IMR-90 (cell line): ENCODE data around the gene MPV17L. TPM values are rescaled to one million over a fixed set of nuclear protein-coding genes. Genes with fewer than 3 reads are reported as not detected.
"Not testable (repeated sequence)": the region's sequence is repeated elsewhere in the genome, so short reads cannot be mapped to it uniquely, and the experiment has no call there.

Source experiments
- ATAC-seq: fragments of 200-7000 bp; cut with Tn5 transposase; 2 replicates; pipeline ENCODE4 v1.9.1; 2020; ENCODE audit warnings: low read depth, mild to moderate bottlenecking, moderate library complexity
- BruUV-seq: library from RNA; stranded (reverse); fragments of 400-500 nt; replicated peaks from 2 replicates; lab custom pipeline; 2021; lab: Mats Ljungman, UMichigan
- CTCF ChIA-PET: fragments of 300-600 bp; formaldehyde crosslinking; extraction: SDS; loops from one replicate; lab custom pipeline; 2021; ENCODE audit warnings: antibody characterized with exemption; lab: Yijun Ruan, JAX
- POLR2A ChIA-PET: fragments of 300-600 bp; sonication (Branson Sonifier 250); formaldehyde crosslinking; loops from one replicate; lab custom pipeline; 2022; ENCODE audit warnings: antibody characterized with exemption; ENCODE audit not compliant: unreplicated experiment; lab: Charles Lee
- DNase-seq: peaks from one replicate; pipeline ENCODE4 v3.0.0; 2013
- H2AFZ ChIP-seq: replicated peaks from 2 replicates; pipeline ENCODE3; 2013; ENCODE audit warnings: low read length, mild to moderate bottlenecking; ENCODE audit not compliant: poor library complexity
- H2AK5ac ChIP-seq: 2 replicates; pipeline ENCODE4 v1.6.1; 2013; ENCODE audit warnings: low read depth, low read length, inconsistent platforms
- H2AK9ac ChIP-seq: replicated peaks from 2 replicates; pipeline ENCODE3; 2013; ENCODE audit warnings: mild to moderate bottlenecking, low read depth, low read length, moderate library complexity; ENCODE audit not compliant: poor library complexity
- H2BK120ac ChIP-seq: 2 replicates; pipeline ENCODE4 v1.6.1; 2013; ENCODE audit warnings: low read depth, low read length, inconsistent platforms
- H2BK15ac ChIP-seq: 3 replicates; pipeline ENCODE4 v1.6.1; 2013; ENCODE audit warnings: low read depth, low read length, inconsistent platforms
- H2BK20ac ChIP-seq: 2 replicates; pipeline ENCODE4 v1.6.1; 2013; ENCODE audit warnings: low read depth, mild to moderate bottlenecking, inconsistent platforms, low read length, moderate library complexity
- H2BK5ac ChIP-seq: 2 replicates; pipeline ENCODE4 v1.6.1; 2013; ENCODE audit warnings: mild to moderate bottlenecking, low read depth, low read length, inconsistent platforms; ENCODE audit not compliant: poor library complexity, severe bottlenecking
- H3K14ac ChIP-seq: replicated peaks from 2 replicates; pipeline ENCODE4 v1.6.1; 2013; ENCODE audit warnings: low read depth, low read length, inconsistent platforms
- H3K18ac ChIP-seq: 2 replicates; pipeline ENCODE4 v1.6.1; 2013; ENCODE audit warnings: low read depth, low read length, control low read depth
- H3K23ac ChIP-seq: 2 replicates; pipeline ENCODE4 v1.6.1; 2013; ENCODE audit warnings: low read depth, low read length, inconsistent platforms
- H3K27ac ChIP-seq: 2 replicates; pipeline ENCODE4 v1.5.1; 2013; ENCODE audit warnings: mild to moderate bottlenecking, control low read depth, low read length; ENCODE audit not compliant: insufficient read depth
- H3K27me3 ChIP-seq: 2 replicates; pipeline ENCODE4 v1.6.1; 2013; ENCODE audit warnings: low read length; ENCODE audit not compliant: control insufficient read depth, insufficient read depth
- H3K36me3 ChIP-seq: 2 replicates; pipeline ENCODE4 v1.6.1; 2013; ENCODE audit warnings: low read length, mixed read lengths; ENCODE audit not compliant: control insufficient read depth, insufficient read depth
- H3K4ac ChIP-seq: 2 replicates; pipeline ENCODE4 v1.6.1; 2013; ENCODE audit warnings: low read depth, low read length, inconsistent platforms
- H3K4me1 ChIP-seq: 2 replicates; pipeline ENCODE4 v1.6.1; 2013; ENCODE audit warnings: low read length, mixed read lengths; ENCODE audit not compliant: control insufficient read depth, insufficient read depth
- H3K4me2 ChIP-seq: 2 replicates; pipeline ENCODE4 v1.6.1; 2013; ENCODE audit warnings: low read depth, mild to moderate bottlenecking, control low read depth, low read length, moderate library complexity
- H3K4me3 ChIP-seq: 2 replicates; pipeline ENCODE4 v1.5.1; 2013; ENCODE audit warnings: low read depth, mild to moderate bottlenecking, control low read depth, low read length, moderate library complexity; ENCODE audit not compliant: insufficient read depth
- H3K56ac ChIP-seq: 2 replicates; pipeline ENCODE4 v1.6.1; 2013; ENCODE audit warnings: low read length, inconsistent platforms; ENCODE audit not compliant: insufficient read depth; ENCODE audit errors: extremely low read depth
- H3K79me1 ChIP-seq, 2 experiments: 2 replicates each; pipeline ENCODE4 v1.6.1; 2013; ENCODE audit warnings: low read length in 2 of 2, inconsistent platforms in 1 of 2, low read depth in 1 of 2
- H3K9ac ChIP-seq: 2 replicates; pipeline ENCODE4 v1.6.1; 2013; ENCODE audit warnings: low read depth, low read length, control low read depth
- H3K9me1 ChIP-seq: 2 replicates; pipeline ENCODE4 v1.6.1; 2013; ENCODE audit warnings: low read length, inconsistent platforms; ENCODE audit not compliant: insufficient read depth
- H3K9me3 ChIP-seq: 2 replicates; pipeline ENCODE4 v1.6.1; 2013; ENCODE audit warnings: low read length; ENCODE audit not compliant: control insufficient read depth, insufficient read depth
- H4K20me1 ChIP-seq: 2 replicates; pipeline ENCODE4 v1.6.1; 2013; ENCODE audit warnings: low read length, inconsistent platforms; ENCODE audit not compliant: insufficient read depth
- H4K5ac ChIP-seq: 2 replicates; pipeline ENCODE4 v1.6.1; 2013; ENCODE audit warnings: mild to moderate bottlenecking, low read depth, low read length, control low read depth
- H4K8ac ChIP-seq, 2 experiments: 2 replicates each; pipeline ENCODE4 v1.6.1; 2013; ENCODE audit warnings: low read depth in 2 of 2, low read length in 2 of 2, control low read depth in 1 of 2, inconsistent platforms in 1 of 2
- H4K91ac ChIP-seq: 2 replicates; pipeline ENCODE4 v1.6.1; 2013; ENCODE audit warnings: low read depth, low read length, inconsistent platforms; ENCODE audit not compliant: insufficient read depth
- CEBPB ChIP-seq: IDR thresholded peaks from 2 replicates; pipeline ENCODE4 v1.6.1; 2012; ENCODE audit warnings: low read depth, low read length, improper control_type of control experiment
- WGBS, 2 experiments: methylation state at CpG; one replicate each; pipeline versions ENCODE4 v1.1.5 to v1.1.7; 2013; ENCODE audit warnings: missing lambda C conversion rate in 2 of 2; ENCODE audit not compliant: insufficient read length in 1 of 2; ENCODE audit errors: extremely low coverage in 2 of 2; 5-methylcytosine and 5-hydroxymethylcytosine counted together
- dilution Hi-C: fragments of 300-500 bp; cut with HindIII; formaldehyde crosslinking; loops from one replicate; pipeline ENCODE4 v1.14.3; 2018; ENCODE audit warnings: low sequenced_read_pairs; ENCODE audit not compliant: unreplicated experiment
- in situ Hi-C: fragments of 300-500 bp; cut with MboI; formaldehyde crosslinking; loops from 3 replicates; pipeline ENCODE4 v1.14.3; 2019; ENCODE audit warnings: low sequenced_read_pairs, inconsistent platforms, mixed read lengths
- intact Hi-C: fragments of 100-400 bp; cut with micrococcal nuclease; formaldehyde crosslinking; loops from 2 replicates; pipeline ENCODE4 v1.10.0; 2022
- polyA plus RNA-seq, 3 experiments: library from polyadenylated mRNA; depleted of rRNA; stranded (reverse); fragments of >200 nt; gene quantifications; 2 replicates each; pipeline ENCODE4 v1.2.3, GENCODE V29; 2012; ENCODE audit warnings: low replicate concordance in 1 of 3
- total RNA-seq: library from RNA; depleted of rRNA; stranded (reverse); fragments of >200 nt; gene quantifications from 2 replicates; pipeline ENCODE4 v1.2.3, GENCODE V29; 2012

MPV17L gene
- total and polyA plus RNA-seq, 2 of the 4 experiments (the other 2 are of a cell fraction) = 0.03 TPM; not detected in 1

- dilution Hi-C loops, H3K9ac ChIP-seq, H3K27me3 ChIP-seq, H2BK5ac ChIP-seq, BruUV-seq, H3K4me2 ChIP-seq, H3K4ac ChIP-seq, ATAC-seq, H3K18ac ChIP-seq, H2BK15ac ChIP-seq, H2AK5ac ChIP-seq, DNase-seq, H3K4me3 ChIP-seq, H3K14ac ChIP-seq, H4K8ac ChIP-seq, H3K27ac ChIP-seq, H2BK120ac ChIP-seq, H4K5ac ChIP-seq, intact Hi-C loops, H3K23ac ChIP-seq, H2BK20ac ChIP-seq, H3K9me1 ChIP-seq, H3K56ac ChIP-seq, H3K36me3 ChIP-seq, H2AK9ac ChIP-seq, H3K9me3 ChIP-seq, H2AFZ ChIP-seq, POLR2A ChIA-PET, H4K91ac ChIP-seq: not testable (repeated sequence)
- Histone ChIP-seq H3K79me1 (peaks cover 29 to 73% of the 10 kb centered on the region in 2 experiments), H4K20me1 (peaks cover 33% of the 10 kb centered on the region), H3K4me1 (peaks cover 17% of the 10 kb centered on the region)
- in situ Hi-C loops = loop anchor here (5.0 kb wide), 1 partner anchor 35 kb away; no protein-coding TSS in a partner anchor
- CTCF ChIA-PET = interaction anchor here (0.6 kb wide), 1 partner anchor 22 kb away, joined by 5 read pairs; no protein-coding TSS in a partner anchor
- 100% methylated on average over 1 of the region's 5 CpGs; no CpG with 5 or more reads in 1 of the 2 experiments for WGBS, 2 experiments
- peak; percentile 22; the same call in 1 of the 2 replicates for TF ChIP-seq CEBPB
Measured at GRCh38 chr16:15442140-15442539, 46.6 kb downstream of the MPV17L start.
